ENCODE results near the gene CCDC6.

The CCDC6 gene

DNA sequence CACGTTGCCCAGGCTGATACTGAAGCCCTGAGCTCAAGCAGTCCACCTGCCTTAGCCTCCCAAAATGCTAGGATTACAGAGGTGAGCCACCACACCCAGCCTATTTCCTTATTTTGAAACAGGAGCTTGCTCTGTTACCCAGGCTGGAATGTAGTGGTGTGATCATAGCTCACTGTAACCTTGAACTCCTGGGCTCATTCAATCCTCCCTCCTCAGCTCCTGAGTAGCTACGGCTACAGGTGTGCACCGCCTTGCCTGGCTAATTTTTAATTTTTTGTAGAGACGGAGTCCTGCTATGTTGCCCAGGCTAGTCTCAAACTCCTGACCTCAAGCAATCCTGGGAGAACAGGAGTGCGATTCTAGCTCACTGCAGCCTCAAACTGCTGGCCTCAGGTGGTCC lies 164.8 kb downstream of the CCDC6 start:
- no peaks in the 10 kb centered on the region for H3K36me3 ChIP-seq
- H3K9me3 ChIP-seq: no peaks in the 10 kb centered on the region
- no peaks in the 10 kb centered on the region for H3K4me1 ChIP-seq
- intact Hi-C loops (cut with DNase I; ENCODE audit: low total_unique reads): no loop called here
- H3K27me3 ChIP-seq: no peaks in the 10 kb centered on the region
- no peak for DNase-seq
- no peak for TF ChIP-seq CTCF (IDR thresholded peaks at IDR 0.05)
- H3K27ac ChIP-seq: no peak overlapping the region
- H3K4me3 ChIP-seq: no peak overlapping the region

- H3K4me3 ChIP-seq: no peak overlapping the region
- H3K27ac ChIP-seq: no peak overlapping the region
- no peaks in the 10 kb centered on the region for H3K9me3 ChIP-seq
- no peaks in the 10 kb centered on the region for H3K4me1 ChIP-seq
- DNase-seq: no peak
- no peak for TF ChIP-seq CTCF (IDR thresholded peaks at IDR 0.05)
- H3K36me3 ChIP-seq: no peaks in the 10 kb centered on the region
- intact Hi-C loops (cut with DNase I; ENCODE audit: low total_unique reads): no loop called here
- no peaks in the 10 kb centered on the region for H3K27me3 ChIP-seq
Observed at GRCh38 chr10:59741048-59741447, 165.3 kb downstream of the CCDC6 start.
